Caco-2 (cell line): Measurements from ENCODE around the gene LMBR1. TPM values are rescaled to one million over a fixed set of nuclear protein-coding genes. Genes with fewer than 3 reads are reported as not detected.

Experiments
- BruUV-seq: library from RNA; stranded (reverse); fragments of 400-500 nt; replicated peaks from 2 replicates; lab custom pipeline; 2021; lab: Mats Ljungman, UMichigan
- CTCF ChIA-PET: fragments of 300-600 bp; sonication (Branson Sonifier 250); formaldehyde crosslinking; loops from one replicate; lab custom pipeline; 2022; ENCODE audit warnings: antibody characterized with exemption; lab: Charles Lee
- POLR2A ChIA-PET: fragments of 300-600 bp; sonication (Branson Sonifier 250); formaldehyde crosslinking; loops from one replicate; lab custom pipeline; 2022; ENCODE audit warnings: antibody characterized with exemption; lab: Charles Lee
- DNase-seq, 2 experiments: peaks; one replicate each; pipeline versions ENCODE4 v3.0.0 to v3.0.0-alpha.2; 2020 to 2022
- H3K27me3 ChIP-seq: replicated peaks from 2 replicates; pipeline ENCODE4 v1.6.0; 2011; ENCODE audit warnings: low read length; ENCODE audit not compliant: control insufficient read depth, insufficient read depth
- H3K36me3 ChIP-seq: 2 replicates; pipeline ENCODE4 v1.5.1; 2011; ENCODE audit warnings: low read length; ENCODE audit not compliant: control insufficient read depth, insufficient read depth
- H3K4me1 ChIP-seq: fragments of 250-450 bp; sonication (Bioruptor Pico); 2 replicates; pipeline ENCODE4 v1.5.1; 2020; ENCODE audit warnings: mild to moderate bottlenecking
- H3K4me3 ChIP-seq: 2 replicates; pipeline ENCODE4 v1.5.1; 2011; ENCODE audit warnings: low read depth, mild to moderate bottlenecking, control low read depth, low read length
- H3K9me3 ChIP-seq: fragments of 250-450 bp; sonication (Bioruptor Pico); 2 replicates; pipeline ENCODE4 v1.5.1; 2020; ENCODE audit warnings: mild to moderate bottlenecking, moderate library complexity
- H3K27ac Mint-ChIP-seq: one replicate; pipeline ENCODE4 v1.8.0; 2022; ENCODE audit warnings: mixed read lengths; ENCODE audit not compliant: unreplicated experiment
- H3K27me3 Mint-ChIP-seq: one replicate; pipeline ENCODE4 v1.8.0; 2022; ENCODE audit warnings: mixed read lengths; ENCODE audit not compliant: insufficient read depth, unreplicated experiment
- H3K36me3 Mint-ChIP-seq: one replicate; pipeline ENCODE4 v1.8.0; 2022; ENCODE audit warnings: mild to moderate bottlenecking, mixed read lengths; ENCODE audit not compliant: insufficient read depth, unreplicated experiment
- H3K4me1 Mint-ChIP-seq: one replicate; pipeline ENCODE4 v1.8.0; 2022; ENCODE audit warnings: low read depth, mixed read lengths; ENCODE audit not compliant: unreplicated experiment
- H3K4me3 Mint-ChIP-seq: one replicate; pipeline ENCODE4 v1.8.0; 2022; ENCODE audit warnings: mild to moderate bottlenecking, moderate library complexity, mixed read lengths; ENCODE audit not compliant: unreplicated experiment
- H3K9me3 Mint-ChIP-seq: one replicate; pipeline ENCODE4 v1.8.0; 2022; ENCODE audit warnings: mixed read lengths; ENCODE audit not compliant: unreplicated experiment
- intact Hi-C: fragments of 100-400 bp; cut with micrococcal nuclease; formaldehyde crosslinking; loops from one replicate; pipeline ENCODE4 v1.10.0; 2022; ENCODE audit not compliant: unreplicated experiment
- total RNA-seq: library from RNA; stranded (reverse); gene quantifications from 2 replicates; pipeline ENCODE4 v1.2.3, GENCODE V29; 2022
- TF ChIP-seq, protein P1 (sequence below), 2 experiments: fragments of 200-600 bp in 1 of 2; IDR thresholded peaks; 1 replicate in 1 of 2; 2 replicates in 1 of 2; pipeline versions ENCODE4 v1.5.1 to v1.8.0; 2011 to 2022; ENCODE audit warnings: antibody characterized with exemption in 1 of 2, control low read depth in 1 of 2, inconsistent platforms in 1 of 2, low read depth in 1 of 2, low read length in 1 of 2, mild to moderate bottlenecking in 1 of 2, moderate library complexity in 1 of 2; ENCODE audit not compliant: insufficient read depth in 1 of 2, severe bottlenecking in 1 of 2, unreplicated experiment in 1 of 2

Gene LMBR1
- total RNA-seq, 1 experiment from 2014 or later: 77.9 TPM

DNA sequence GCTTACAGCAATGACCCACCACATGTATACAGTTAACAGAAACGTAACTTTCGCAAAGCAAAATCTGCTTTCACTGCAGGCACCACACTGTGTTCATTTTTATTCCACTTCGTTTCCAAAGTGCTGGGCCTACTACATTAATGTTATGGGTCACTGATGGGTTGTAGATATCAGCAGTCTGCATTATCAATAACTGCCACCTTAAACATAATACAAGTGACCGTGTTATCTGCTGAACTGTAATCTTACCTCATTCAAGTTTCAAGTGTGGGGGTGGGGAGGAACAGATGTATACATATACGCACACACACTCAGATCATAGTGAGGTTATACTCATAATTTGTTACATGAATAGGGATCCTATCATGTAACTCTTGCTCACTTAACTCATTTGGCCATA lies 231.3 kb downstream of the LMBR1 start:
- H3K4me3 ChIP-seq: no peak overlapping the region
- no TSS peak for BruUV-seq
- H3K4me1 ChIP-seq: peaks cover 42% of the 10 kb centered on the region
- TF ChIP-seq, protein P1, sequence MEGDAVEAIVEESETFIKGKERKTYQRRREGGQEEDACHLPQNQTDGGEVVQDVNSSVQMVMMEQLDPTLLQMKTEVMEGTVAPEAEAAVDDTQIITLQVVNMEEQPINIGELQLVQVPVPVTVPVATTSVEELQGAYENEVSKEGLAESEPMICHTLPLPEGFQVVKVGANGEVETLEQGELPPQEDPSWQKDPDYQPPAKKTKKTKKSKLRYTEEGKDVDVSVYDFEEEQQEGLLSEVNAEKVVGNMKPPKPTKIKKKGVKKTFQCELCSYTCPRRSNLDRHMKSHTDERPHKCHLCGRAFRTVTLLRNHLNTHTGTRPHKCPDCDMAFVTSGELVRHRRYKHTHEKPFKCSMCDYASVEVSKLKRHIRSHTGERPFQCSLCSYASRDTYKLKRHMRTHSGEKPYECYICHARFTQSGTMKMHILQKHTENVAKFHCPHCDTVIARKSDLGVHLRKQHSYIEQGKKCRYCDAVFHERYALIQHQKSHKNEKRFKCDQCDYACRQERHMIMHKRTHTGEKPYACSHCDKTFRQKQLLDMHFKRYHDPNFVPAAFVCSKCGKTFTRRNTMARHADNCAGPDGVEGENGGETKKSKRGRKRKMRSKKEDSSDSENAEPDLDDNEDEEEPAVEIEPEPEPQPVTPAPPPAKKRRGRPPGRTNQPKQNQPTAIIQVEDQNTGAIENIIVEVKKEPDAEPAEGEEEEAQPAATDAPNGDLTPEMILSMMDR (IDR thresholded peaks at IDR 0.05; ENCODE audit: insufficient read depth in 1 of 2, low read depth in 1 of 2, low read length in 1 of 2, severe bottlenecking in 1 of 2, unreplicated experiment in 1 of 2): no peak
- Mint-ChIP-seq H3K27ac (peak overlapping the region; percentile 62), H3K27me3 (no peaks in the 10 kb centered on the region), H3K4me3 (no peak overlapping the region), H3K36me3 (peaks cover 48% of the 10 kb centered on the region), H3K4me1 (peaks cover 49% of the 10 kb centered on the region), H3K9me3 (no peaks in the 10 kb centered on the region)
- no peaks in the 10 kb centered on the region for H3K9me3 ChIP-seq
- no peak for DNase-seq
- ChIA-PET CTCF (interaction anchor here (0.6 kb wide), 1 partner anchor 100 kb away, joined by 3 read pairs; no protein-coding TSS in a partner anchor), POLR2A (no interaction called here)
- H3K36me3 ChIP-seq: no peaks in the 10 kb centered on the region; the same call in 1 of the 2 replicates
- no peaks in the 10 kb centered on the region for H3K27me3 ChIP-seq
- intact Hi-C loops: no loop called here

GRCh38 chr7:156659961-156660360 lies 233.0 kb downstream of the LMBR1 start:
- Histone ChIP-seq H3K4me1 (peaks cover 36% of the 10 kb centered on the region), H3K27me3 (no peaks in the 10 kb centered on the region), H3K9me3 (no peaks in the 10 kb centered on the region), H3K4me3 (no peak overlapping the region), H3K36me3 (no peaks in the 10 kb centered on the region; the same call in 1 of the 2 replicates)
- H3K27ac Mint-ChIP-seq: peak overlapping the region; percentile 68
- H3K4me1 Mint-ChIP-seq: peaks cover 34% of the 10 kb centered on the region
- H3K27me3 Mint-ChIP-seq: no peaks in the 10 kb centered on the region
- BruUV-seq: no TSS peak
- intact Hi-C loops: no loop called here
- TF ChIP-seq, protein P1 (IDR thresholded peaks at IDR 0.05; ENCODE audit: insufficient read depth in 1 of 2, low read depth in 1 of 2, low read length in 1 of 2, severe bottlenecking in 1 of 2, unreplicated experiment in 1 of 2): no peak
- H3K4me3 Mint-ChIP-seq: peak overlapping the region; percentile 11
- CTCF ChIA-PET: interaction anchor here (1.0 kb wide), 1 partner anchor 10 kb away, joined by 3 read pairs; no protein-coding TSS in a partner anchor
- no peak for DNase-seq
- POLR2A ChIA-PET: interaction anchor here (0.9 kb wide), 1 partner anchor 12 kb away, joined by 4 read pairs; no protein-coding TSS in a partner anchor
- no peaks in the 10 kb centered on the region for H3K9me3 Mint-ChIP-seq
- peaks cover 43% of the 10 kb centered on the region for H3K36me3 Mint-ChIP-seq

DNA sequence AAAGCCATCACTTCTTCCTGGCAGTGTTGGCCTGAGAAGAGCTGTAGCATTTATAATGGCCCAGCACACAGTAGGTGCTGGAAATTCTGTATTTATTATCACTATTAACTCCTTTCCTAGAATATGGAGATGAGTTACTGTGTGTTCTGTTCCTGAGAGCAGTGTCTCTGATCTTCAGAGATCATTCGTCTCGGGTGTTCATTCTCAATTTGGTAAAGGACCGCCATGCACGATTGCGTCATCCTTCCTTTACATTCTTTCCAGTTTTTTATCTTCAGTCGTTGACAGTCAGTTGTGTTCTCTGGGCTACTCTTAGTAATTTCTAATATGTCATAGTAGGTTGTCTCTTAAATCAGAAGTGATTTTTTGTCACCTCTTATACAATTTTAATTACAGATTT lies 233.8 kb downstream of the LMBR1 start:
- Mint-ChIP-seq H3K27ac (peak overlapping the region; percentile 68), H3K4me3 (no peak overlapping the region), H3K36me3 (peaks cover 46% of the 10 kb centered on the region), H3K27me3 (no peaks in the 10 kb centered on the region), H3K4me1 (peaks cover 39% of the 10 kb centered on the region), H3K9me3 (no peaks in the 10 kb centered on the region)
- Histone ChIP-seq H3K4me1 (peaks cover 30% of the 10 kb centered on the region), H3K4me3 (no peak overlapping the region), H3K9me3 (no peaks in the 10 kb centered on the region), H3K36me3 (no peaks in the 10 kb centered on the region; the same call in 1 of the 2 replicates), H3K27me3 (no peaks in the 10 kb centered on the region)
- no TSS peak for BruUV-seq
- intact Hi-C loops: no loop called here
- CTCF ChIA-PET: interaction anchor here (1.0 kb wide), 1 partner anchor 9 kb away, joined by 3 read pairs; no protein-coding TSS in a partner anchor
- DNase-seq: no peak
- POLR2A ChIA-PET: no interaction called here
- TF ChIP-seq, protein P1 (IDR thresholded peaks at IDR 0.05; ENCODE audit: insufficient read depth in 1 of 2, low read depth in 1 of 2, low read length in 1 of 2, severe bottlenecking in 1 of 2, unreplicated experiment in 1 of 2): no peak
